ENCODE data around the gene TRPM2. TPM values are rescaled to one million over a fixed set of nuclear protein-coding genes. Genes with fewer than 3 reads are reported as not detected.
A peak's percentile ranks its signal among the peaks of the same experiment; 100 is the strongest.

Gene TRPM2
- total and polyA plus RNA-seq, 2 of the 13 experiments (the other 11 are each of a cell fraction or from before 2014, with no cell fraction given), result 0.07 to 0.20 TPM

GRCh38 chr21:44328242-44328895 is 25.1 kb upstream of the TRPM2 start (continued):
- peak; percentile 74 for TF ChIP-seq AGO1 (IDR thresholded peaks at IDR 0.05; ENCODE audit: low read depth, low read length, poor library complexity, severe bottlenecking)
- 0 out of 2 replicates have a peak, but pooled peaks have one; percentile 76 for TF ChIP-seq FOXO4 (CRISPR knock-in tag; conservative IDR thresholded peaks at IDR 0.05)
- no peak for TF ChIP-seq ZNF883 (CRISPR knock-in tag; IDR thresholded peaks at IDR 0.05; ENCODE audit: not compliant biosample characterization)
- TF ChIP-seq ZNF670 (CRISPR knock-in tag; IDR thresholded peaks at IDR 0.05; ENCODE audit: borderline replicate concordance), result no peak
- no peak for TF ChIP-seq ZFP62 (CRISPR knock-in tag; IDR thresholded peaks at IDR 0.05)
- TF ChIP-seq SP4 (CRISPR knock-in tag; IDR thresholded peaks at IDR 0.05), result 0 out of 2 replicates have a peak, but pooled peaks have one; percentile 7
- TF ChIP-seq MLX (CRISPR knock-in tag; IDR thresholded peaks at IDR 0.05), result no peak
- TF ChIP-seq SIN3A (IDR thresholded peaks at IDR 0.05; ENCODE audit: borderline replicate concordance, low read depth, low read length), result no peak
- TF ChIP-seq TP53 (CRISPR knock-in tag; conservative IDR thresholded peaks at IDR 0.05), result no peak
- peak; percentile 93 for TF ChIP-seq AGO2 (optimal IDR thresholded peaks at IDR 0.05; ENCODE audit: low read depth, low read length)
- 0 out of 2 replicates have a peak, but pooled peaks have one; percentile 2 for TF ChIP-seq ZNF687 (CRISPR knock-in tag; IDR thresholded peaks at IDR 0.05)
- no peak for TF ChIP-seq CBX2 (IDR thresholded peaks at IDR 0.05; ENCODE audit: low read depth, low read length)
- TF ChIP-seq CBX2 (CRISPR knock-in tag; IDR thresholded peaks at IDR 0.05; ENCODE audit: low read depth), result no peak
- TF ChIP-seq ZSCAN20 (CRISPR knock-in tag; IDR thresholded peaks at IDR 0.05; ENCODE audit: borderline replicate concordance), result no peak

Data from HepG2 (cell line).